Measurements from ENCODE around the gene SHE.

- TF ChIP-seq CTCF (IDR thresholded peaks at IDR 0.05; ENCODE audit: poor library complexity, severe bottlenecking) (no peak), REST (IDR thresholded peaks at IDR 0.05; ENCODE audit: borderline replicate concordance) (no peak), SMC3 (conservative IDR thresholded peaks at IDR 0.05; ENCODE audit: poor library complexity) (no peak), POLR2AphosphoS5 (IDR thresholded peaks at IDR 0.05) (no peak), RAD21 (conservative IDR thresholded peaks at IDR 0.05) (no peak)
Observed at GRCh38 chr1:154446789-154447188, 55.4 kb downstream of the SHE start.
